NOMO-1 treated with dmso at 0.1 percent for 144 hours (cell line): ENCODE data around the gene SLC45A2.

ENCODE experiments used
- DNase-seq: peaks from one replicate; lab custom pipeline; 2025; ENCODE audit not compliant: unreplicated experiment; lab: John Stamatoyannopoulos, UW

The SLC45A2 gene

GRCh38 chr5:34007621-34008600 is 23.4 kb upstream of the SLC45A2 start, which contains the start of gene AMACR:
AMACR (minus strand) TSS chr5:34008050; CDS start chr5:34008019, 31 bp downstream.
- peak; percentile 99 for DNase-seq

DNA sequence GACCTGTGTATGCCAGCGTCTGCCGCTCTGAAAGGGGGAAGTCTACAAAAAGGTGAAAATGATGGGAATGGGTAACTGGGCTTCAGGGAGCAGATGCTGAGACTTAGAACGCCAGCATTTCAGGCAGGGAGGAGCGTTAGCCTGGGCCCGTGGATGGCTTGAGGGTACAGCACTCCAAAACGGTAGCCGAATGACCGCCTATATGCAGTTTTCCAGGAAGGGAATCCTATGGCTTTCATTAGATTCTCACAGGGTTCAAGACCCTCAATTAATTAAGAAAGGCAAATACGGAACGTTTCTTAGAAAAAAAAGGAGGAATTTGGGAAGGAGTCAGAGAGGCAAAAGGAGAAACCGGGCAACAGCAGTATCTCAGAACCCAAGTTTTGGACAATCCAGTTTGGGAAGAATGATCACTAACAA is 22.7 kb upstream of the SLC45A2 start:
- DNase-seq = no peak

DNA sequence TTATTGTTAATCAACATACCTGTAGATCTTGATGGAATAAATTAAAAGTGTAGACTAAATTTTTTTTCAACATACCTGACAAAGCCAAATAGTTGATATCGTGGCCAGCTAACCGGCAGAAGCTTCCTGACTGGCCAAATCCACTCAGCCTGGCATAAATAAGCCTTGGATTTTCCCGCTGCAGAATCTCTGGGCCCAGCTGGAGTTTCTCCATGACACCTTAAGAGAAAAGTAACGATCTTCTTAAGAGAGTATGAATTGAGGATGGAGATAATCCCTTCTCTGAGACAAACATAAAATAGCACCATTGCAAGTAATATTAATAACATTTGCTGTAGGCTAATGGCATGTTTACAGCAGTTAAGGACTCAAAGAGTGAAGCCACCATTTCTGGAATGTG is 21.2 kb upstream of the SLC45A2 start:
- DNase-seq = no peak

DNA sequence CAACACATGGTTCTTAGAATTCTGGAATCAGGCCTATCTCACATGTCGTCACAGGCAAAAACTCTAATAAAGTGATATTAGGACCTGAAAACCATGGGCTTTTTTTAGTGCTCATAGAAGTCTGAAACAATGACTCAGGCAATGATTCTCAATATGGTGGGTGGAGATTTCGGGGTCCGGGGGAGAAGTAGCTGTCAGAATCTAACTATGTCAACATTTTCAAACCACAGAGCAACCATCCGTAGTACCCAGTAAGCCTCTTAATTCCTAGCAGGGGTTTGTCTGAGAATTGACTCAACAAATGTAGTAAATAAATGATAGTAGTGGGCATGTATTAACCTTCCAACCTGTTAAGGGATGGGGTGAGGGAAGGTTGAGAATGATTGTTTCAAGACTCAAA is 20.7 kb upstream of the SLC45A2 start:
- no peak for DNase-seq

- DNase-seq = no peak
Observed at GRCh38 chr5:34003941-34004340, 19.4 kb upstream of the SLC45A2 start.

DNA sequence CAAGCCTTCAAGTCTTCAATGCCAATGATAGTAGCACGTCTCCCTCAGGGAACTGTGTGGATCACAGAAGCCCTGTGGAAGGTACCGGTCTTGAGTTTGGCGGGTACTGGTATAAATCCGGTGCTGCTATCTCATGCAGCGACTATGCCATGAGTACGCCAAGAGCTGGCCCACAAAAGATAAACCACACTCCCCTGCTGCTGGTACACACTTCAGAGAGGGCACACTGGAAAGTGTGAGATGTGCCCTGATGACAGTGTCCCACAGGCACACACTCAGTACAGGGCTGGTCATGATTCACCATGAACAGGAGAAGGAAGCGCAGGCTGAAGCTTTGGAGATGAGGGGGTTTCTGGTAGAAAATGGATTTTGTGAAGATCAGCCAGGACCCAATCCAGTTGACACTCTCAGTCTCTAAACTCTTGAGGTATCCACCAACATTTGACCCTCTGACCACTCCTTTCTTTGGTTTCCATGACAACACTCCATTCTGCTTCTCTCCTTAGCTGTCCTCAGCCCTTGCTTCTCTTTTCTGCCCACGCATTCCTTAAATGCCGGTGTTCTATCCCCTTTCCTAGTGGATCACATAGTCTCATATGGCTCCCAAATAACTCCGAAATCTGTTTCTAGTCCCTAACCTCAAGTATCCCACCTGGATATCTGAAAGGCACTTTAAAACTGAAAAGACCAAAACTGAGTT is 18.3 kb upstream of the SLC45A2 start:
- no peak for DNase-seq

DNA sequence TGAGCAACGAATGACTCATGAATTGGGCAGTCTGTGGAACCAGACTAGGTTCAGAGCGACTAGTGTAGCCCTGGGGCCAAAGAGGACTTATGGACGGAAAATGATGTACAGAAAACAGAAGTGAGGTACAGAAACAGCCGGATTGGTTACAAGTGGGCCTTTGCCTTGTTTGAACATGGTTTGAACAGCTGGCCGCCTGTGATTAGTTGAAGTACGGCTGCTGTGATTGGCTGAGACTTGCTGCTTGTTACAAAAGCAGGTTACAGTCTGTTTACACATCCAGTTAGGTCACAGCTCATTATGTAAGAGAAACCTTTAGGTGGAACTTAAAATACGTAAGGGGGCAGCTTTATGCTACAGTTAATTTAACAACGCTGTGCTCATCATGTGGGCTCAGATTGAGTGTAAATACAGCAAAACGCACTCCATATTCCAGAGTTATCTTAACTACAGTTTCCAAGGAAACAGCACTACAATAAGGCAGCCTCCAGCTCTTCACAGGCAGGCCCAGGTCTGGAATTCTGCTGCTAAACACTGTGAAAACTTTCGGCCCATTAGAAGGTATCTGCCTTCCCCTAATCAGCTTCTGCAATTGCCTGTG is 16.8 kb upstream of the SLC45A2 start:
- peak; percentile 61 for DNase-seq

DNA sequence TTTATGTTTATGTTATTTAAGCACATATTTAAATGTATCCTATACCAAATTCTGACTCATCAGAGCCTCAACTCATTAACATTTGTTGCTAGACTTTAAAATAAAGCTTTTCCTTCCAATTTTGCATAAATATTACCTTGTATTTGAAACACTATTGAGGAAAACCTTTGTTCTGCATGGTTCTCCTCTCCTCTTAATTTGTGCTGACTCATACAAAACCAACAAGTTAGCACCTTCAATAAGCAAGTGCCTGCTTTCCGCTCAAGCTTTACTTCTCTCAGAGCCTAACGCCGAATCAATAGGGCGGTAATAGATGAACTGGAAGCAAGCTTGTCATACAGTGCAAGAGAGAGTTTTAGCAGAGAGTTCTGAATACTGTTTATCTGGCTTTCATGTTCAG is 15.5 kb upstream of the SLC45A2 start:
- DNase-seq = no peak

DNA sequence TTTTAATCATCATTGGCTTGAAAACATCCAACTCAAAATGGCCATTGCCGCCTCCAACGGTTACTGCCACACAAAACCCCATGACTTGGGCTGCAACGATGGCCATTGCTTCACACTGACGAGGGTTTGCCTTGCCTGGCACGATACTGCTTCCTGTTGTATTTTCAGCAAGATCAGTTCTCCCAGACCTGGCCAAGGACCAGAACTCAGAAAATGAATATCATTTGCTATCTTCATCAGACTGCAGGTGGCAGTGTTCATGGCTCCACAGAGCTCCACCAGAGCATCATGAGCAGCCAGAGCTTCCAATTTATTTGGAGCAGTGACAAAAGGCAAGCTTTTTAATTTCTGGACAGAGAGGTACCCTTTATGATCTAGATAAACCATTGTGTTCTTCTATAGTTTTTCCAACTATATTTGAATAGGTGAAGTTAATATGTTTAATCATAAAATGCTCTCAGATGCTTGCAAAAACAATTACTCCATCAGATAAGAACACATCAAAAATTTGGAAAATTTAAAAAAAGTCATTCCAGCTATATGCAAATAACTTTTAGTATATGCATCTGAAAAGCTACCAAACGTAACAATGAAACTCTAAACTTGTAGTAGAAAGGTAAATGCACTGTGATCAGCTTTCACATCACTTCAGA is 13.0 kb upstream of the SLC45A2 start:
- peak; percentile 93 for DNase-seq

- DNase-seq = peak; percentile 15
Observed at GRCh38 chr5:33995865-33996264, 11.4 kb upstream of the SLC45A2 start.

DNA sequence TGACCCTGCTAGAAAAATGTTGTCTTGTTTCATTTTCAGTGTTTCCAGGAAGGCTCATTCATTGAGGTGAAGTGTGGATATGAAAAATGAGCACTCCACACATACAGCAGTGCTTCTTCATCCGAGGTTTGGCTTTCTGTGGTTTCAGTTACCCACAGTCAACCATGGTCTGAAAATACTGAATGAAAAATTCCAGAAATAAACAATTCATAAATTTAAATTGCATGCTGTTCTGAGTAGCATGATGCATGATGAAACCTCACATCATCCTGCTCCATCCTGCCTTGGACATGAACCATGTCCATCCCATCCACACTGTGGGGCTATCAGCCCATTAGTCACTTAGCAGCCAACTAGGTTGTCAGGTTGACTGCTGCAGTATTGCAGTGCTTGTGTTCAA is 10.4 kb upstream of the SLC45A2 start:
- DNase-seq = no peak

- no peak for DNase-seq
Observed at GRCh38 chr5:33992864-33993263, 8.4 kb upstream of the SLC45A2 start.

DNA sequence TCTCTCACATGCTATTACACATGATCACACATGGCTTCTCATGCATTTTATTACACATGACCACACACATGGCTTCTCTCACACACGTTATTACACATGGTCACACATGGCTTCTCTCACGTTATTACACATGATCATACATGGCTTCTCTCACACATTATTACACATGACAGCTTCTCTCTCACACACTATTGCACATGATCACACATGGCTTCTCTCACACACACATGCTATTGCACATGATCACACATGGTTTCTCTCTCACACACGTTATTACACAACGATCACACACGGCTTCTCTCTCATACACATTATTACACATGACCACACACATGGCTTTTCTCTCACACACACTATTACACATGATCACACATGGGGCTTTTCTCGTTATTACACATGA is 954 bp upstream of the SLC45A2 start:
- no peak for DNase-seq

DNA sequence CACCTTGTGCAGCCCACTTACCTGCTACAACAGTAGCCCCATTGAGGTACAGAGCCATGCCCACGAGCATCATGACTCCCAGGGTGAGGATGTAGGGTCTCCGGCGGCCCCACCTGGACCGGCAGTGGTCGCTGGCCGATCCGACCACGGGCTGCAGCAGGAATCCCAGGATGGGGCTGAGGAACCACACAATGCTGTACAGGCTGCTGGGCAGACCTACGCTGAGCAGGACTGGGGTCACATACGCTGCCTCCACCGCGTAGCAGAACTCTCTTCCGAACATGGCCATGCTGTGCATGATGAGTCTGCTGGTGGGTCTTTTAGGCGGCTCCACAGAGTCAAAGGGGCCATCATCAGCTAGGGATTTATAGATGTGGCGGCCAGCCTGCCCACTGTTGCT is 315 bp downstream of the SLC45A2 start:
- no peak for DNase-seq

GRCh38 chr5:33981408-33982162 is 2.9 kb downstream of the SLC45A2 start:
- no peak for DNase-seq

- DNase-seq = no peak
Observed at GRCh38 chr5:33980030-33980429, 4.5 kb downstream of the SLC45A2 start.

DNA sequence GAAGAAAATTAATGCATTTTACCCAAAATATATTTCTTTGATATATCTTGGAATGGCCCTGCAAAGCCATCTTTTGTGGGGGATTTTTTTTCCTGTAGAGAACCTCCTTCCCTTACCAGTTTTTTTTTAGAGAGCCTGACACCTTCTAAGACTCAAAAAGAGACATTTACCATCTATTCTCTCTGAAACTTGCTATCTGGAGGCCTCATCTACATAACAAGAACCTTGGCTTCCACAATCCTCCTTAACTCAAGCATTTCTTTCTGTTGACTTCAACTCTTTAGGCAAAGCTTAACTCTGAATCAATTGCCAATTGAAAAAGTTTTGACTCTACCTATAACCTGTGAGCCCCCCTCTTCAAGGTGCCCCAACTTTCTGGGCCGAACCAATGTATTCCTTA is 6.2 kb downstream of the SLC45A2 start:
- DNase-seq = no peak

GRCh38 chr5:33976307-33976706 is 8.2 kb downstream of the SLC45A2 start:
- DNase-seq = no peak

- no peak for DNase-seq
Observed at GRCh38 chr5:33975852-33976251, 8.6 kb downstream of the SLC45A2 start.

DNA sequence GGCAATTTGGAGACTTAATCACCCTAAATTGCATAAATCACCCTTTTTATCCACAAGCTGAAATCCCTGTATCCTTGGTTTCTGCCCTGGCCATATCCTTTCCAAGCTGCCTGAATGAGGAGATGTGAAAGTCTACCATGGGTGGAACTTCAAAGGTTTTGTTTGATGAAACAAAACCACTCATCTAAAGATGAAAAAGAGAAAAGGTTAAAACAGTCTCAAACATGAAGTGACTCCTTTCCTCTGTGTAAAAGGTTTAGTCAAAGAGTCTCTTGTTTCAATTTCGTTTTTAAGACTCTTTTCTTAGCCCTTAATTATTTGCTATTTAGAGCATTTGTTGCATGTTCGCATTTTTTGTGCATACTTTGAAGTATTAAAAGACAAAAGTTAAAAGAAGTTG is 11.2 kb downstream of the SLC45A2 start:
- DNase-seq = no peak
